Neural progenitor cell (in vitro differentiated cells): ENCODE results near the gene GPX6. TPM values are rescaled to one million over a fixed set of nuclear protein-coding genes. Genes with fewer than 3 reads are reported as not detected.

ENCODE experiments used
- DNase-seq: peaks from one replicate; pipeline ENCODE4 v3.0.0-alpha.2; 2016; ENCODE audit warnings: low spot score
- H2AFZ ChIP-seq: fragments of 200-600 bp; sonication (generic); replicated peaks from 2 replicates; pipeline ENCODE4 v1.6.1; 2016; ENCODE audit warnings: antibody characterized with exemption
- H3F3A ChIP-seq: fragments of 200-600 bp; sonication (generic); 2 replicates; pipeline ENCODE4 v1.6.1; 2016; ENCODE audit warnings: antibody characterized with exemption, low read depth
- H3K27ac ChIP-seq: fragments of 200-600 bp; sonication (generic); 2 replicates; pipeline ENCODE4 v1.5.1; 2016; ENCODE audit warnings: mild to moderate bottlenecking
- H3K27me3 ChIP-seq: fragments of 200-600 bp; sonication (generic); 2 replicates; pipeline ENCODE4 v1.6.1; 2016; ENCODE audit warnings: mild to moderate bottlenecking, moderate library complexity
- H3K36me3 ChIP-seq: fragments of 200-600 bp; sonication (generic); 2 replicates; pipeline ENCODE4 v1.5.1; 2016
- H3K4me1 ChIP-seq: fragments of 200-600 bp; sonication (generic); 2 replicates; pipeline ENCODE4 v1.6.1; 2016; ENCODE audit warnings: mixed run types
- H3K4me2 ChIP-seq: fragments of 200-600 bp; sonication (generic); 2 replicates; pipeline ENCODE4 v1.6.1; 2016
- H3K4me3 ChIP-seq: fragments of 200-600 bp; sonication (generic); 2 replicates; pipeline ENCODE4 v1.5.1; 2016
- H3K79me2 ChIP-seq: fragments of 200-600 bp; sonication (generic); 2 replicates; pipeline ENCODE4 v1.6.1; 2016; ENCODE audit warnings: low read depth
- H3K9ac ChIP-seq: fragments of 200-600 bp; sonication (generic); 2 replicates; pipeline ENCODE4 v1.6.1; 2016
- H3K9me3 ChIP-seq: fragments of 200-600 bp; sonication (generic); 2 replicates; pipeline ENCODE4 v1.5.1; 2016; ENCODE audit warnings: low read depth
- H4K20me1 ChIP-seq: fragments of 200-600 bp; sonication (generic); 2 replicates; pipeline ENCODE4 v1.6.1; 2016; ENCODE audit warnings: low read depth
- H3K27ac Mint-ChIP-seq: 3 replicates; pipeline ENCODE4 v1.8.0; 2021; ENCODE audit warnings: mixed read lengths
- H3K27me3 Mint-ChIP-seq: 2 replicates; pipeline ENCODE4 v1.8.0; 2022; ENCODE audit warnings: low read depth, mild to moderate bottlenecking, inconsistent platforms, moderate library complexity, mixed read lengths; ENCODE audit not compliant: insufficient read depth
- H3K36me3 Mint-ChIP-seq: 3 replicates; pipeline ENCODE4 v1.8.0; 2021; ENCODE audit warnings: mixed read lengths
- H3K4me1 Mint-ChIP-seq: 3 replicates; pipeline ENCODE4 v1.8.0; 2021; ENCODE audit warnings: mixed read lengths
- H3K4me3 Mint-ChIP-seq: 3 replicates; pipeline ENCODE4 v1.8.0; 2021; ENCODE audit warnings: mild to moderate bottlenecking, moderate library complexity, mixed read lengths
- H3K9me3 Mint-ChIP-seq: 3 replicates; pipeline ENCODE4 v1.8.0; 2020; ENCODE audit warnings: mixed read lengths
- EZH2 ChIP-seq: fragments of 200-600 bp; sonication (generic); IDR thresholded peaks from 2 replicates; pipeline ENCODE4 v1.6.1; 2017; ENCODE audit warnings: antibody characterized with exemption, mild to moderate bottlenecking, moderate library complexity
- EZH2phosphoT487 ChIP-seq: fragments of 200-600 bp; sonication (generic); IDR thresholded peaks from 2 replicates; pipeline ENCODE4 v1.6.1; 2017; ENCODE audit warnings: antibody characterized with exemption
- total RNA-seq: library from RNA; depleted of rRNA; stranded (reverse); fragments of >200 nt; gene quantifications from 2 replicates; pipeline ENCODE4 v1.2.3, GENCODE V29; 2015; ENCODE audit warnings: low replicate concordance
- TF ChIP-seq, protein P1 (sequence below): fragments of 200-600 bp; sonication (generic); IDR thresholded peaks from 2 replicates; pipeline ENCODE4 v1.5.1; 2017; ENCODE audit warnings: antibody characterized with exemption, mild to moderate bottlenecking

Gene GPX6
- total RNA-seq, 1 donor from 2014 or later: not detected

DNA sequence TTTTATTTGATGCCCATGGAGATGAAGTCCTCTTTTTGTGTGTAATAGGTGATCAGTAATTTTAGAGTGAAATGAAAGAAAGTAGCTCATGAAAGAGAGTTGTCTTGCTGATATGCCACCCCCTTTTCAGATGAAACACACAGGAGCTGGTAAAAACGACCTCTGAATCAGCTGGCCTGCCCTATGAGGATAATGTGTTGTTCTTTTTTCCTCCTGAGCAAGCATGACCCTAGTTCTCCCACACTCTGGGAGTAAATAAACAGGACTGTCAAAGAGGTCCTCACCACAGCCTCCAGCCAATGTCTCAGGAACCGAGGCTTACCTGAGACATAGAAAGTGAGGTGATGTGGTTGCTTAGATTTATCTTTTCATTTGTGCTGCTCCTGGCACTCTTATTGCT, 39.5 kb upstream of the GPX6 start:
- Mint-ChIP-seq H3K36me3 (no peaks in the 10 kb centered on the region), H3K27ac (no peak overlapping the region), H3K4me1 (peaks cover 23% of the 10 kb centered on the region), H3K9me3 (no peaks in the 10 kb centered on the region), H3K27me3 (peaks cover 3% of the 10 kb centered on the region), H3K4me3 (no peak overlapping the region)
- H3K27ac ChIP-seq: no peak overlapping the region
- H3K4me1 ChIP-seq: peaks cover 23% of the 10 kb centered on the region
- TF ChIP-seq EZH2 (no peak), EZH2phosphoT487 (no peak)
- TF ChIP-seq, protein P1, sequence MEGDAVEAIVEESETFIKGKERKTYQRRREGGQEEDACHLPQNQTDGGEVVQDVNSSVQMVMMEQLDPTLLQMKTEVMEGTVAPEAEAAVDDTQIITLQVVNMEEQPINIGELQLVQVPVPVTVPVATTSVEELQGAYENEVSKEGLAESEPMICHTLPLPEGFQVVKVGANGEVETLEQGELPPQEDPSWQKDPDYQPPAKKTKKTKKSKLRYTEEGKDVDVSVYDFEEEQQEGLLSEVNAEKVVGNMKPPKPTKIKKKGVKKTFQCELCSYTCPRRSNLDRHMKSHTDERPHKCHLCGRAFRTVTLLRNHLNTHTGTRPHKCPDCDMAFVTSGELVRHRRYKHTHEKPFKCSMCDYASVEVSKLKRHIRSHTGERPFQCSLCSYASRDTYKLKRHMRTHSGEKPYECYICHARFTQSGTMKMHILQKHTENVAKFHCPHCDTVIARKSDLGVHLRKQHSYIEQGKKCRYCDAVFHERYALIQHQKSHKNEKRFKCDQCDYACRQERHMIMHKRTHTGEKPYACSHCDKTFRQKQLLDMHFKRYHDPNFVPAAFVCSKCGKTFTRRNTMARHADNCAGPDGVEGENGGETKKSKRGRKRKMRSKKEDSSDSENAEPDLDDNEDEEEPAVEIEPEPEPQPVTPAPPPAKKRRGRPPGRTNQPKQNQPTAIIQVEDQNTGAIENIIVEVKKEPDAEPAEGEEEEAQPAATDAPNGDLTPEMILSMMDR: no peak
- peaks cover 7% of the 10 kb centered on the region for H3F3A ChIP-seq
- H3K4me2 ChIP-seq: no peak overlapping the region
- no peak overlapping the region for H3K9ac ChIP-seq
- no peak overlapping the region for H3K4me3 ChIP-seq
- H2AFZ ChIP-seq: peak overlapping the region; percentile 83
- no peaks in the 10 kb centered on the region for H4K20me1 ChIP-seq
- no peaks in the 10 kb centered on the region for H3K79me2 ChIP-seq
- peaks cover 69% of the 10 kb centered on the region for H3K27me3 ChIP-seq
- no peak for DNase-seq
- no peaks in the 10 kb centered on the region for H3K36me3 ChIP-seq
- H3K9me3 ChIP-seq: no peaks in the 10 kb centered on the region

DNA sequence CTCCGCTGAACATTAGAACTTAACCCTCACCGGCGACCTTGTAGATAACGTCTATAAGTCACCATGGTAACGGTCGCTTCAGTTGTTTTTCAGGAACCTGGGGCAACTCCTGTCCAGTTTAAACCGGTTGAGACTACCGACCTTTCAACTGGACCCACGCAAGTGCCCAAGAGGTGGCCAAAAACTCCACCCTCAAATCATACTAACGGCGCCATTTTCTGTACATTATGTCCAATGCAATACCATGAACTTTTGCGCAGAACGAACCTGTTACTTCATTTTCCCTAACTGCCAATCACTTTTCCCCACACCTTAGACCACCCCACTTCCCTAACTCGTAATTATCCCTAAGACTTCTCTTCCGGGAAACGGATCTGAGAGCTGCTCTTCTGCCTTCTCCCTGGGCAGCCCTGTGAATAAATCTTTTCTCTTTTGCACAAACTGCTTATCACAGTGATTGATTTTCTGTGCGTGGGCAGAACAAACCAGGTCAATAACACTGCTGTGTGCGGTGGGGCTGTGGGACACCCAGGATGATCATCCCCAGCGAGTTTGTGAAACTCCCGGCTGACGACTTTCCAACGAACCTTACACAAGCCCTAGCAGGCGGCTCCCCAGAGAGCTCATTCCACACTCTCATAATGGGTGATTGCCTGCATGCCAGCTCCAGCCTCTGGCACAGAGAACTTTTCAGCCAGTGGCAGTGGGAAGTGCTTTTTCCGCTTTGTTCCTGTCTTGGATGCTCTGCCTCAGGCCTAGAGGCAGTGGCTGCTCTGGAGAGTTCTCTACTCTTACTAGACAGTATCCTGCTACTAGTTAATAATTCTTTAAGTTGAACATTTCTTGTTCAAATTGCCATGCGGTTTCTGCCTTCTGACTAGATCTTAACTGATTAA, 38.6 kb upstream of the GPX6 start:
- H3K9me3 Mint-ChIP-seq: no peaks in the 10 kb centered on the region
- Histone ChIP-seq H2AFZ (peak overlapping the region; percentile 83), H3K27ac (no peak overlapping the region), H3K4me2 (peak overlapping the region; percentile 63), H3K36me3 (no peaks in the 10 kb centered on the region), H3K9ac (no peak overlapping the region), H3K9me3 (no peaks in the 10 kb centered on the region), H3K4me3 (peak overlapping the region; percentile 2), H3K27me3 (peaks cover 60% of the 10 kb centered on the region), H4K20me1 (no peaks in the 10 kb centered on the region), H3K79me2 (no peaks in the 10 kb centered on the region), H3F3A (peaks cover 7% of the 10 kb centered on the region), H3K4me1 (peaks cover 23% of the 10 kb centered on the region)
- TF ChIP-seq, protein P1: no peak
- TF ChIP-seq EZH2phosphoT487 (no peak), EZH2 (no peak)
- H3K4me1 Mint-ChIP-seq: peaks cover 23% of the 10 kb centered on the region
- peaks cover 3% of the 10 kb centered on the region for H3K27me3 Mint-ChIP-seq
- peak overlapping the region; percentile 23 for H3K4me3 Mint-ChIP-seq
- no peaks in the 10 kb centered on the region for H3K36me3 Mint-ChIP-seq
- DNase-seq: no peak
- H3K27ac Mint-ChIP-seq: peak overlapping the region; percentile 67

GRCh38 chr6:28553384-28553985, 37.9 kb upstream of the GPX6 start:
- Mint-ChIP-seq H3K4me3 (peak overlapping the region; percentile 23), H3K27ac (peak overlapping the region; percentile 67), H3K4me1 (peaks cover 23% of the 10 kb centered on the region), H3K36me3 (no peaks in the 10 kb centered on the region), H3K9me3 (no peaks in the 10 kb centered on the region), H3K27me3 (peaks cover 3% of the 10 kb centered on the region)
- Histone ChIP-seq H3F3A (peaks cover 7% of the 10 kb centered on the region), H3K9me3 (no peaks in the 10 kb centered on the region), H4K20me1 (no peaks in the 10 kb centered on the region), H3K27me3 (peaks cover 54% of the 10 kb centered on the region), H2AFZ (peak overlapping the region; percentile 83), H3K79me2 (no peaks in the 10 kb centered on the region), H3K36me3 (no peaks in the 10 kb centered on the region), H3K27ac (no peak overlapping the region), H3K4me1 (peaks cover 23% of the 10 kb centered on the region), H3K4me2 (peak overlapping the region; percentile 63), H3K9ac (no peak overlapping the region), H3K4me3 (peak overlapping the region; percentile 2)
- DNase-seq: no peak
- no peak for TF ChIP-seq EZH2phosphoT487
- TF ChIP-seq, protein P1: no peak
- no peak for TF ChIP-seq EZH2
